ENCODE measurements around the gene OSTN.

The OSTN gene

GRCh38 chr3:191314109-191314728, 115.2 kb downstream of the OSTN start:
- DNase-seq, result no peak
